ENCODE data around the gene DBNDD1.
"Not testable (repeated sequence)": the region's sequence is repeated elsewhere in the genome, so short reads cannot be mapped to it uniquely, and the experiment has no call there.

DBNDD1 gene, protein sequence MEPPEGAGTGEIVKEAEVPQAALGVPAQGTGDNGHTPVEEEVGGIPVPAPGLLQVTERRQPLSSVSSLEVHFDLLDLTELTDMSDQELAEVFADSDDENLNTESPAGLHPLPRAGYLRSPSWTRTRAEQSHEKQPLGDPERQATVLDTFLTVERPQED

DNA sequence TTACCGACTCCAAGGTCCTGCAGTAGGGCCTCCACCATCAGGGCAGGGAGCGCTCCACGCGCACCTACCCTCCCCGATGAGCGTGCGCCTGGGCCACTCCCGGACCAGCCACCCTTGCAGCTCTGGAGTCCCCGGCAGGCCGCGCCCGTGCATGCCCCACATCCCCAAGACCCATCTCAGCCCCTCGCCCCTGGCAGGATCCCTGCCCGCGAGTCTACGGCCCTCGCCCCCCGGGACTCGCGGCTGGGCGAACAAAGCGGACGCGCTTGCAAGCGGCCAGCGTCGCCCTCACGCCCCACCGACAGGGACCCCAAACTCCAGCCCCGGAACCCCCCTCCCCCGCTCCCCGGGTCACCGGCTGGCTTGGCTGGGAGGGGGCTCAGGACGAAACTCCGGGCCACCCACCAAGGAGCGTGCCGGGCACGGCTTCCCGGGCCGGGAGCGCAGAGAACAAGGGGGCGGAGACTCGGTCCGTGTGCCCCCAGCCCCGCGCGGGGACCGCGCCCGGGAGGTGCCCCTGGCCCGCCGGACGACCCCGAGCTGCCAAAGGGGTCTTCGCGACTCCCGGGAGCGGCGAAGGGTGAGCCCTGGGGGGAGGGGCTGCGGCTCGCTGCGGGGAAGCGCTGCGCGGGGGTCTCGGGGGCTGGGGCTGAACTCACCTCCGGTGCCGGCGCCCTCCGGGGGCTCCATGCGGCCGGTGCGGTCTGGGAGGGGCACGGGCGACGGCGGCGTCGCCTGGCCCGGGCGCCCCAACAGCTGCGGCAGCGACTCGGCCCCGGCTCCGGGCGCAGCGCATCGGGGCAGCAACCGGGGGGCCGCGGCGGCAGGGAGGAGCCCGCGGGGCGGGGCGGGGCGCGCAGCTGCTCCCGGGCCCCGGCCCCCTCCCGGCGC lies at the start of gene DBNDD1:
DBNDD1 (minus strand) TSS at position 805 of the 891 bp plus-strand sequence; CDS start at position 690, 115 bp downstream.
- DNase-seq (ENCODE audit: low read depth) = no peak

DNA sequence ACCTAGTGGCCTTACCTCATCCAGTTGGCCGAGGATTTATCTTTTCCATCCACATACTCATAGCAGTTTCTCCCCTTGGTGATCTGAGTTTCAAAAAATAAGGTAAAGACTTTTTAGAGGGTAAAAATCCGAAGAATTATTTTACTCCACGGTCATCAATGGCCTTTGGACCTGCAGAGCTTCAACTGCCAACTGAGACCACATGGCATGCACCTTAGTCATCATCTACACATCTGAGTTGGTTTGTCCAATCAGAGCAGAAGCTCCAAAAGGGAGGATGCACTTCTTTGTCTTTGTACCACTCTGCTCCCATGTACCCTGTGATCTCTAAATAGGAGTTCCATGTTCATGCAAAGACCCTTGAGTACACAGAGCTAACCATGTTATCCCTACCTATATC lies 42.2 kb upstream of the DBNDD1 start:
- DNase-seq (ENCODE audit: low read depth) = no peak

DNA sequence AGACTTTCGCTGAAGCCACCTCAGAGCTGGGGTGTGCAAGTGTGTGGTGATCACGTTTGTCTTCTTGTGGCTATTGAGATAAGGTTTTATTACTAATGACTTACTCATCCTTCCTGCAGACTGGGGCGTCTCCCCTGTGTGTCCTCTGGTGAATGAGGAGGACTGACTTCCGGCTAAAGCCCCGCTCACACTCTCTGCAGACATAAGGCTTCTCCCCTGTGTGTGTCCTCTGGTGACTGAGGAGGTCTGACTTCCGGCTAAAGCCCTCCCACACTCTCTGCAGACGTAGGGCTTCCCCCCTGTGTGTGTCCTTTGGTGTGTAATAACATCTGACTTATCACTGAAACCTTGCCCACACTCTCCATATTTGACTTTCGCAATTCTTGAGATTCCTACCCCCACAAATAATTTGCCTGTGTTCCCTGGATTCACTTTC lies 38.5 kb upstream of the DBNDD1 start:
- DNase-seq (ENCODE audit: low read depth) = no peak

DNA sequence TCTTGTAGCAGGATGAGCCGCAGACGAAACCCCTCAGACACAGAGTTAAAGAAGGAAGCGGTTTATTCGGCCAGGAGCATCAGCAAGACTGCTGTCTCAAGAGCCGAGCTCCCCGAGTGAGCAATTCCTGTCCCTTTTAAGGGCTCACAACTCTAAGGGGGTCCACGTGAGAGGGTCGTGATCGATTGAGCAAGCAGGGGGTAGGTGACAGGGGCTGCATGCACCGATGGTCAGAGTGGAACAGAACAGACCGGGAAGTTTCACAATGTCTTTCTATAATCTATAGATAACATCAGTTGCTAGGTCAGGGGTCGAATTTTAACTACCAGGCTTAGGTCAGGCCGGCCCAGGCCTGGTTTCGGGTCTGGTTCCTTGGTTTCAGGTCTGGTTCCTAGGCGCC lies 37.3 kb upstream of the DBNDD1 start:
- not testable (repeated sequence) for DNase-seq (ENCODE audit: low read depth)

DNA sequence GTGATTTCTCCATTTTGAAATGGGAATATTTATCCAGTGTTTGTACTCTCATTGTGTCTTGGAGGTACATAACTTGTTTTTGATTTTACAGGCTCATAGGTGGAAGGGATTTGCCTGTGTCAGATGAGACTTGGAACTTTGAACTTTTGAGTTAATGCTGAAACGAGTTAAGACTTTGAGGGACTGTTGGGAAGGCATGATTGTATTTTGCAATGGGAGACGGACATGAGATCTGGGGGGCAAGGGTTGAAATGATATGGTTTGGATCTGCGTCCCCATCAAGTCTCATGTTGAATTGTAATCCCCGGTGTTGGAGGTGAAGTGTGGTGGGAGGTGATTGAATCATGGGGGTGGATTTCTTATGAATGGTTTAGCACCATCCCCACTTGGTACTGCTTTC lies 36.1 kb upstream of the DBNDD1 start:
- DNase-seq (ENCODE audit: low read depth) = no peak

DNA sequence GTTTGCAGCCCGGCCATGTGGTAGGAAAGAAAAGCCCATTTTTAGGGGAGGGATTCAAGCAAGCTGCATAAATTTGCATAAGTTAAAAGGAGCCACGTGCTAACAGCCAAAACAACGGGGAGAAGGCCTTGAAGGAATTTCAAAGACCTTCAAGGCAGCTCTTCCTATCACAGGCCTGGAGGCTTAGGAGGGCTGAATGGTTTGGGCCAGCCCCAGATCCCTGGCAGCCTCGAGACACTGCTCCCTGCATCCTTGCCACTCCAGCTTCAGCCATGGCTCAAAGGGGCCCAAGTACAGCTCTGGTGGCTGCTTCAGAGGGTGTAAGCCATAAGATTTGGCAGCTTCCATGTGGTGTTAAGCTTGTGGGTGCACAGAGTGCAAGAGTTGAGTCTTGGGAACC lies 35.3 kb upstream of the DBNDD1 start:
- no peak for DNase-seq (ENCODE audit: low read depth)

DNA sequence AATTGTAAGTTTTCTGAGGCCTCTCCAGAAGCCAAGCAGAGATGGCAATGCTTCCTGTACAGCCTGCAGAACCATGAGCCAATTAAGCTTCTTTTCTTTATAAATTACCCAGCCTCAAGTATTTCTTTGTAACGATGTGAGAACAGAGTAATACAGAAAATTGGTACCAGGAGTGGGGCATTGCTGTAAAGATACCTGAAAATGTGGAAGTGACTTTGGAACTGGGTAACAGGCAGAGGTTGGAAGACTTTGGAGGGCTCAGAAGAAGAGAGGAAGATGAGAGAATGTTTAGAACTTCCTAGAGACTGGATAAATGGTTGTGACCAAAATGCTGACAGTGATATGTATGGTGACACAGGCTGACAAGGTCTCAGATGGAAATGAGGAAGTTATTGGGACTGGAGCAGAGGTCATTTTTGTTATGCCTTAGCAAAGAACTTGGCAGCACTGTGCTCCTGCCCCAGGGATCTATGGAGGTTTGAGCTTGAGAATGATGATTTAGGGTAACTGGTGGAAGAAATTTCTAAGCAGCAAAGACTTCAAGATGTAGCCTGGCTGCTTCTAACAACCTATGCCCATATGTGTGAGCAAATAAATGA lies 34.7 kb upstream of the DBNDD1 start:
- no peak for DNase-seq (ENCODE audit: low read depth)

DNA sequence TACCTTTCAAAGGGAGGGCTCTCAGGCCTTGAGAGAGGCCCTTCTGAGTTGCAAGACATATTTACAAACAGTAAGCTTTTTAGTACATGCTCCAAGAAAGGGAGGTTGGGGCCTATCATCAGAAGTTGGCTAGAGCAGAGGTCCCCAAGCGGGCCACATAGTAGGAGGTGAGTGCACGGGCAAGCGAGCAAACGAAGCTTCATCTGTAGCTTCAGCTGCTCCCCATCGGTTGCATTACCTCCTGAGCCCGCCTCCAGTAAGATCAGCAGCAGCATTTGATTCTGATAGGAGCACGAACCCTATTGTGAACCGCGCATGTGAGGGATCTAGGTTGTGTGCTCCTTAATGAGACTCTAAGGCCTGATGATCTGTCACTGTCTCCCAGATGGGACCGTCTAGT lies 31.7 kb upstream of the DBNDD1 start:
- DNase-seq (ENCODE audit: low read depth) = no peak

DNA sequence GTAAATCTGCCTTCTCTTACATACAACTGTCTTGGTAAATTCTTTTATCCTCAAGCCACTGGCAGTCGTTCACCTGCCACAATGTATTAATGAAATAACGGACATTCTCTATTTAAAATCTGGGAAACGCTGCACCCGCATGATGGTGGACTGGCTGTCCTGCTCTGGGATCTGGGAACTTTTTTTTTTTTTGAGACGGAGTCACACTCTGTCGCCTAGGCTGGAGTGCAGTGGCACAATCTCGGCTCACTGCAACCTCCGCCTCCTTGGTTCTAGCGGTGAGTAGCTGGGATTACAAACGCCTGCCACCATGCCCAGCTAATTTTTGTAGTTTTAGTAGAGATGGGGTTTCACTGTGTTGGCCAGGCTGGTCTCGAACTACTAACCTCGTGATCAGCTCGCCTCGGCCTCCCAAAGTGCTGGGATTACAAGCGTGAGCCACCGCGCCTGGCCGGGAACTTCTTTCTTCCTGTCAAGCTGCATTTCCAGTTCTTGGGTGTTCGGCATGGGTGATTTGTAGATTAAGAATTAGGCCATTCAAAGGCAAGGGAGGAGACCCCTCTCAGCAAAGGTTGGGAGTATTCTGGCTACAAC lies 29.6 kb upstream of the DBNDD1 start:
- no peak for DNase-seq (ENCODE audit: low read depth)

DNA sequence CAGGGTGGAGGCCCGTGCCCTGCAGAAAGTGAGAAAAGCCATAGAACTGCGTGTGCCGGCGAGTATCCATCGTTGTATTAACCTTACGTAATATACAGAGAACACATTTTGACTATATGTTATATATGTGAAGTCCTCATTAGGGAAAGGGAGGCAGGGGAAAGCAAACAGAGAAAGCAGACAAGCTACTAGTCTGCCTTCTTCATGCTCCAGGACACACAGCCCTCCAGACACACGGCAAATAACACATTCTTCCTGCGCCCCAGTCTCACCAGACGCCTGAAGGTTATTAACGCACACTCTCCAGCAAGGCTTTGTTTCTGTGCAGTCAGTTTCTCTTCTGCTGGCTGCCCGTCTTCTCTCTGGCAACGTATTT lies 29.1 kb upstream of the DBNDD1 start:
- no peak for DNase-seq (ENCODE audit: low read depth)

DNA sequence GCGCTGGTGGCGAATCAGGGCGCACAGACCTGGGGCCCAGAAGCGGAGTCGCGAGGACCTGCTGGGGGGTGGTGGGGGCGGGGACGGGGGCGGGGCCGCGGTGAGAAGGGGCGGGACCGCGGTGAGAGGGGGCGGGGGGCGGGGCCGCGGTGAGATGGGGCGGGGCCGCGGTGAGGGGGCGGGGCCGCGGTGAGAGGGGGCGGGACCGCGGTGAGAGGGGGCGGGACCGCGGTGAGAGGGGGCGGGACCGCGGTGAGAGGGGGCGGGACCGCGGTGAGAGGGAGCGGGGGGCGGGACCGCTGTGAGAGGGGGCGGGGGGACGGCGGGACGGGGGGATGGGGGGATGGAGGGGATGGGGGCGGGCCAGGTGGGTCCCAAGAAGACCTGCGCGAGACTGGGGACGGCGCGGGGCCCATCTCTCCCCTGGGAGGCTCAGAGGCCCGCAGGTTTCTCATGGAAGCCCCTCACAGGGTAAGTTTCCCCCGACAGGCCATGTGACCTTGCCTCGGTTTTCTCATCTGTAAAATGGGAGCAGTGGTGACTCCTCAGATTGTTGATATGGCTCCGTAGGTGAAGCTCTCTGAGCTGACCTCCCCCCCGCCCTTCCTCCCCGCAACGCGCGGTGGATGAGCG lies 28.6 kb upstream of the DBNDD1 start:
- DNase-seq (ENCODE audit: low read depth) = no peak

DNA sequence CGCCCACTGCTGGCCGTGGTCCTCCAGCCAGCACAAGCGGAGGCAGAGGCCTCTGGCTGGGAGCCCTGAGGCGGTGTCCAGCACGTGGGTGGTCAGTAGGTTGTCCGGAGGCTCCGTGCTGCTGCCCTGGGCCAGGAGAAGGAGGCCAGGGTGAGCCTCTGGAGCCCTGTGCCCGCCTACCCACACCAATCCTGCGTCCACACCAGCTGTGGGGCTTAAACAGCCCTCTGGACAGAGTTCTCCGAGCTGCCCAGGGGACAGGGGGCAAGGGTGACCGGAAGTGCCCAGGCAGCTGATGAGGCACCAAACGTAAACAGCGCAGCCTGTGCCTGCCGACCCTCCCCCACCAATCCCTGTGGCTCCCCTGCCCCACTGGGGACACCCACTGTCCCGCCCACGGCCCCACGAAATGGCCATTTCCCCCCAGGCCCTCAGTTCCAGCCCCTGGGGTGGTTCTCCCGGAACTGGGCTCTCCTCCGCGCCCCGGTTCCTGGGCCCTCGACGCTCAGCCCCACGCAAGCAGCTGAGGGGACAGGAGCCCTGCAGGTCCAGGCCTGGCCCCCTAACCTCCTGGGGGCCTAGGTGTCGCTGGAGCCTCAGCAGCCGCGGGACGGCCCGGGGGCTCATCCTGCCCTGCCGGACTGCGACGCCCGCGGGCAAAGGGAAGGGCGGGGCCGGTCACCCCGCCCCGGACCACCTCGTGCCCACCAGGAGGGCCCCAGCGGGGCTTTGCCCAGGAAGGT lies 27.9 kb upstream of the DBNDD1 start:
- DNase-seq (ENCODE audit: low read depth) = no peak

DNA sequence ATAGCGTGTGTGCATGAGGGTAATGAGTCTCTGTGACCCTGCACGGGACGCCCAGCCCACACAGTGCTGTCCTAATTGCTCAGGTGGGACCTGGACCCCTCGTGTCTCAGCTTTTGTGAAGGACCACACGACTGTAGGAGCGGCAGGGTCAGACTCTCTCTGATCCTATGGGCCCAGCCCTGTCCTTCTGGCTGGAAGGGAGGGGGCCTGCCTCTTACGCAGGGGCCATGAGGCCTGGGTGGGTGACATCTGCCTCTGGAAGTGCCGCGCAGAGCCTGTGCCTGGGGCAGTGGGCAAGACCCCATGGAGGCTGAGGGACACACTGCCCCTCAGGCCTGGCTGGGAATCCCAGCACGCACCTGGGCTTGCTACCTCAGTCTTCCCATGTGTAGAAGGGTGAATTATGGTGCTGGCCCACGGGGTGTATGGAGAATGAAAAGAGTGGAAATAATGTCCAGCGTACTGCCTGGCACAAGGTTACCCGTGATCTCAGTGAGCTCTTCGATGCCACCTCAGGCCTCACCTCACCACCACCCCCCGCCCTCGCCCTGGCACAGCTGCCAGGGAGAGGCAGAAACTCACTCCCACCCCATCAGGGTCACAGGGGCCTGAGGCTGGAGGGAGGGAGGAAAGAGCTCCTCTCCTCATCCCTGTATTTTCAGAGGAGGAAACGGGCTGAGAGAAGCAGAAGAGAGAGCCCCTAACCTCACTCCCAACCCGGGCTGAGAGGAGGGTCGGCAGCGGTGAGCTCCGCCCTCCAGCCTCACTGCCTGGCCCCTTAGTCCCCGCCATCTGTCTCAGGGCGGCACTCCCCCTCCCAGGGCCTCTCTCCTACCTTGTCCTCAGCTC lies 27.1 kb upstream of the DBNDD1 start:
- no peak for DNase-seq (ENCODE audit: low read depth)

DNA sequence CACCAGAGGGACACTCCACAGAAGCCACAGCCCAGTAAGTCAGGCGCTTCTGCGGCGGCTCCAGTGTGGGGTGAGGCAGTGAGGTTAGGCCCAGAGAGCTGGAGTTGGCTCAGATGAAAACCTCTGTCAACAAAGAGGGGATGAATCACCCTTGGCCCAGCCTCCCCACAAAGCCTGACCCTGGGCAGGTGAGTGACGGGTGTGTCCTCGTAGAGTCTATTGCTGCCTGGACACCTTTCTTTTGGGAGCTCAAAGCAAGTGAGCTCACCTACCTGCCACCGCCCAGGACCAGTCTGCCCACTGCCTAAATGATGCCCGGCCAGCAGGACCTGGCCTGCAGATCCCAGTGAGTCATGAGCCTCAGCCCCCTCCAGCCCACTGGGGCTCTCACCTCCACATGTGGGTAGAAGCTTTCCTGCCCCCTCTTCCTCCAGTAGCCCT lies 24.9 kb upstream of the DBNDD1 start:
- no peak for DNase-seq (ENCODE audit: low read depth)

DNA sequence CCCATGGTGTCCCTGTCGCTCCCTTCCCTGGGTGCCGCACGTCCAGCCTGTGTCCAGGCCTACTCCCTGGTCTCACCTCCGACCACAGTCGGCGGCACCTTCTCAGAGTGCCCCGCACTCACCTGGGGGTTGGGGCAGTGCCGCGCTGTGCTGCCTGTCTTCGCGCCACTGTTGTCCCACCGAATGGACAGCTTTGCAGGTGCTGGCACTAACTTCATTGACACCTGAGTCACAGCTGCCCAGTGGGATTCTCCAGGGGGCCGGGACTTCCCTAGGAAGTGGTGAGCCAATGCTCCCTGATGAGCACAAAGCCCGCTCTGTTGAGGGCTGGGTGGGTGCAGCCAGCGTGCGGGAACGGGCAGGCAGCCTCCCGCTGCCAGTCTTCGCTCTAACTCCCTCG lies 24.3 kb upstream of the DBNDD1 start:
- DNase-seq (ENCODE audit: low read depth) = no peak

DNA sequence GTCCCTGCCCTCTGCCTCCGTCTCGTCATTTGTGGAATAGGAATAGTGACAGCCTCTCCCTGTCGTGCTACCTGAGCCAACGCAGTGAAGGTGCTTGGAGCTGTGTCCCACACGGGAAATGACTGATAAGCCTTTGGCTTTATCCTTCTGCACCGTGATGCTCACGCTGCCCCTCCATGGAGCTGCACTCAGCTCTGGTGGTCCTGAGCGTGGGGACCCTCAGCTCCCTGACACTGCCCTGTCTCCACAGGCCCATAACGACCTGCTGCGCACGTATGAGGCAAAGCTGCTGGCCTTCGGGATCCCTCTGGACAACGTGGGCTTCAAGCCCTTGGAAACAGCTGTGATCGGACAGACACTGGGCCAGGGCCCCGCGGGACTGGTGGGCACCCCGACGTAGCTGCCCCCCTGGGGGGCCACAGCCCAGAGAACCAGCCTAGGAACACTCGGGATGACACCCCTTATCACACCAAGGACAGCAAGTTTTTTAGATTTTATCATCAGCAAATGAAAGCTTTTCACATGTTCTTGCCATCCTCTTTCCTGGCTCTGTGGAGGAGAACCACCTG lies 23.8 kb upstream of the DBNDD1 start:
- DNase-seq (ENCODE audit: low read depth) = no peak

DNA sequence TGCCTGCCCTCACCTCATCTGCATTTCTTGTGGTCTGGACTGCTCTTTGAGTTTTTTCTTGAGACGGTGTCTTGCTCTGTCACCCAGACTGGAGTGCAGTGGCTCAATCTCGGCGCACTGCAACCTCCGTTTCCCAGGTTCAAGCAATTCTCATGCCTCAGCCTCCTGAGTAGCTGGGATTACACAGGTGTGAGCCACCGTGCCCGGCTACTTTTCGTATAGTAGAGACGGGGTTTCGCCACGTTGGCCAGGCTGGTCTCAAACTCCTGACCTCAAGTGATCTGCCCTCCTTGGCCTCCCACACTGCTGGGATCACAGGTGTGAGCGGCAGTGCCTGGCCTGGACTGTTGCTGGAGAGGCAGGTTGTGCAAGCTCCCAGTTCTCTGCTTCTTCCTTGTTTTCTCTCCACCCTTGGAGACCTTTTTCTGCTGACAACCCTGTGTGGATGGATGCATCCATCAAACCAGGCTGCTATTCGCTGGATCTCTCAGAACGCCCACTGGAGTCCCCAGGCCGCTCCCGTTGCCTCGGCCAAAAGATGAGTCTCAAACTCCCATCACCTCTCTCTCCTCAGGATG lies 22.7 kb upstream of the DBNDD1 start:
- DNase-seq (ENCODE audit: low read depth) = no peak

DNA sequence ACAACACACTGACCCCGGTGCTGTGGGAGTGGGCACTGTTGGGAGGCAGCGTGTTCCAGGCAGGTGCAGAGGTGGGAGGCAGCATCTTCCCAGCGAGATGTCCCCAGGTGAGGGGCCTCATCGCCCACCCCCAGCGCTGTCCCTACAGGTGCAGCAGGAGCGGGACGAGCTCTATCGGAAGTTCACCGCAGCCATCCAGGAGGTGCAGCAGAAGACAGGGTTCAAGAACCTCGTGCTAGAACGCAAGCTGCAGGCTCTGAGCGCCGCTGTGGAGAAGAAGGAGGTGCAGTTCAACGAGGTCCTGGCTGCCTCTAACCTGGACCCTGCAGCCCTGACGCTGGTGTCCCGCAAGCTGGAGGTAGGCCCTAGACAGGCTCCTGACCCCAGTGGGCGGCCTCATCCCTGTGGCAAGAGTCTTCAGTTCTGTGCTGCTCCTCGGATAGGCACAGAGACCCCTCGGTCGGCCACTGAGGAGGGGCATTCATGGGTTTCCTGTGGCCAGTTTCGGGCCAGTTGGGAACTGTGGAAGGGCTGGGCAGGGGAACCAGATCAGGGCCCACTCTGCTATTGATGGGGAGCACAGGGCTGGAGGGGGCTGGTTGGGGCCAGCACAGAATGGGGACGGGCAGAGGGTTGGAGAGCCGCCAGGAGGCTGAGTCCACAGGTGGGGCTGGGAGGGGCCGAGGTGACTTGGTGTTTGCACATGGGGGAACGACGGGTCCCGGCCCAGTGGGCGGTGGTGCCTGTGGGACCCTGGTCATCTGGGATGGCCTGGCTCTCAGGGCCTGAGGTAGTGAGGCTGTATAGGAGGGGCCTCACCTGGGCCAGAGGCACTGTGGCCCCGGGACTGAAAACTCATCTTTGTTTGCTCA lies 21.1 kb upstream of the DBNDD1 start:
- DNase-seq (ENCODE audit: low read depth) = no peak

DNA sequence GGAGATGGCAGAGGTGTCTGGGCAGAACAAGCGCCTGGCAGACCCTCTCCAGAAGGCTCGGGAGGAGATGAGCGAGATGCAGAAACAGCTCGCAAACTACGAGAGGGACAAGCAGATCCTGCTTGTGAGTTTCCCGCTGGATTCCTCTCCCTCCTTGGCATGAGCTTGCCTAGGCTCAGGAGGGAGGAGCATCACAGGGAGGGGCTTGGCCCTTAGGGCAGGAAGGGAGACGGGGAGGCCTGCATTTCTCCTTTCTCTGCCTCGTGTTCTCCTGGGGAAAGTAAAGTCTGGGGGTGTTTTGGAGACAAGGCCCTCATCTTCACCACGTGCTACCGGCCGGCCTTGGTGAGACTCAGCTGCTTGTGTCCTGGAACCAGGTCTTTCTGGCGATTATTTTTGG lies 18.0 kb upstream of the DBNDD1 start:
- DNase-seq (ENCODE audit: low read depth) = no peak
